Activated T-helper 2 cell treated with anti-CD3 and anti-CD28 coated beads, Interferon-gamma antibody, Interleukin-2, Interleukin-4, amounts not matched to agents 10 μg/mL and 5 μg/mL and 100 μg/mL, durations not matched to agents 14 hours and 24 hours and 36 hours (primary cell): ENCODE data around the gene CACNB4. TPM values are rescaled to one million over a fixed set of nuclear protein-coding genes. Genes with fewer than 3 reads are reported as not detected.
"Not testable (repeated sequence)": the region's sequence is repeated elsewhere in the genome, so short reads cannot be mapped to it uniquely, and the experiment has no call there.

ENCODE experiments used
- DNase-seq: peaks from one replicate; pipeline ENCODE4 v3.0.0; 2021; ENCODE audit warnings: low spot score
- H3K27ac Mint-ChIP-seq: one replicate; pipeline ENCODE4 v1.8.0; 2021; ENCODE audit warnings: mixed read lengths
- H3K27me3 Mint-ChIP-seq: one replicate; pipeline ENCODE4 v1.8.0; 2021; ENCODE audit warnings: low read depth, mixed read lengths
- H3K36me3 Mint-ChIP-seq: one replicate; pipeline ENCODE4 v1.8.0; 2021; ENCODE audit warnings: low read depth, mixed read lengths
- H3K4me1 Mint-ChIP-seq: one replicate; pipeline ENCODE4 v1.8.0; 2021; ENCODE audit warnings: low read depth, mixed read lengths
- H3K4me3 Mint-ChIP-seq: one replicate; pipeline ENCODE4 v1.8.0; 2021; ENCODE audit warnings: low read depth, mild to moderate bottlenecking, moderate library complexity, mixed read lengths
- H3K9me3 Mint-ChIP-seq: one replicate; pipeline ENCODE4 v1.8.0; 2021; ENCODE audit warnings: mixed read lengths
- intact Hi-C: fragments of 100-400 bp; cut with micrococcal nuclease; formaldehyde crosslinking; loops from one replicate; pipeline ENCODE4 v1.15.1; 2023
- total RNA-seq: library from RNA; stranded (reverse); gene quantifications from 2 replicates; pipeline ENCODE4 v1.2.3, GENCODE V29; 2022

Gene CACNB4
- total RNA-seq, 1 donor from 2014 or later, result 0.23 TPM

- Mint-ChIP-seq H3K27me3 (peaks cover 2% of the 10 kb centered on the region), H3K4me3 (no peak overlapping the region), H3K4me1 (no peaks in the 10 kb centered on the region), H3K9me3 (peaks cover 12% of the 10 kb centered on the region), H3K27ac (no peak overlapping the region), H3K36me3 (no peaks in the 10 kb centered on the region)
- DNase-seq, result no peak
- intact Hi-C loops, result no loop called here
Observed at GRCh38 chr2:151946250-151946884, 152.5 kb downstream of the CACNB4 start.

- Mint-ChIP-seq H3K27ac (no peak overlapping the region), H3K27me3 (peaks cover 2% of the 10 kb centered on the region), H3K4me1 (no peaks in the 10 kb centered on the region), H3K36me3 (no peaks in the 10 kb centered on the region), H3K4me3 (no peak overlapping the region), H3K9me3 (peaks cover 12% of the 10 kb centered on the region)
- no peak for DNase-seq
- intact Hi-C loops, result no loop called here
Observed at GRCh38 chr2:151945602-151946001, 153.2 kb downstream of the CACNB4 start.

- DNase-seq, result no peak
- intact Hi-C loops, result no loop called here
- Mint-ChIP-seq H3K4me1 (no peaks in the 10 kb centered on the region), H3K36me3 (no peaks in the 10 kb centered on the region), H3K27me3 (peaks cover 4% of the 10 kb centered on the region), H3K9me3 (peaks cover 8% of the 10 kb centered on the region), H3K4me3 (no peak overlapping the region), H3K27ac (no peak overlapping the region)
Observed at GRCh38 chr2:151945186-151945585, 153.7 kb downstream of the CACNB4 start.

- Mint-ChIP-seq H3K4me1 (no peaks in the 10 kb centered on the region), H3K27ac (no peak overlapping the region), H3K36me3 (no peaks in the 10 kb centered on the region), H3K27me3 (peaks cover 2% of the 10 kb centered on the region), H3K4me3 (no peak overlapping the region), H3K9me3 (peaks cover 8% of the 10 kb centered on the region)
- intact Hi-C loops, result no loop called here
- no peak for DNase-seq
Observed at GRCh38 chr2:151943461-151943860, 155.4 kb downstream of the CACNB4 start.

GRCh38 chr2:151942540-151943205 lies 156.2 kb downstream of the CACNB4 start:
- H3K27ac Mint-ChIP-seq, intact Hi-C loops, H3K9me3 Mint-ChIP-seq, H3K4me3 Mint-ChIP-seq, H3K36me3 Mint-ChIP-seq, H3K4me1 Mint-ChIP-seq, DNase-seq, H3K27me3 Mint-ChIP-seq: not testable (repeated sequence)

GRCh38 chr2:151937966-151938365 lies 160.9 kb downstream of the CACNB4 start:
- DNase-seq, result no peak
- intact Hi-C loops, result no loop called here
- Mint-ChIP-seq H3K9me3 (peaks cover 4% of the 10 kb centered on the region), H3K27ac (no peak overlapping the region), H3K4me3 (no peak overlapping the region), H3K36me3 (no peaks in the 10 kb centered on the region), H3K4me1 (no peaks in the 10 kb centered on the region), H3K27me3 (peaks cover 2% of the 10 kb centered on the region)

- Mint-ChIP-seq H3K4me1 (no peaks in the 10 kb centered on the region), H3K9me3 (no peaks in the 10 kb centered on the region), H3K4me3 (no peak overlapping the region), H3K27ac (no peak overlapping the region), H3K27me3 (peaks cover 2% of the 10 kb centered on the region), H3K36me3 (no peaks in the 10 kb centered on the region)
- DNase-seq, result no peak
- intact Hi-C loops, result no loop called here
Observed at GRCh38 chr2:151936626-151937025, 162.2 kb downstream of the CACNB4 start.

- H3K27ac Mint-ChIP-seq, result no peak overlapping the region
- no peak overlapping the region for H3K4me3 Mint-ChIP-seq
- H3K4me1 Mint-ChIP-seq, result no peaks in the 10 kb centered on the region
- intact Hi-C loops, result no loop called here
- H3K27me3 Mint-ChIP-seq, result peaks cover 2% of the 10 kb centered on the region
- no peaks in the 10 kb centered on the region for H3K9me3 Mint-ChIP-seq
- no peaks in the 10 kb centered on the region for H3K36me3 Mint-ChIP-seq
- DNase-seq, result no peak
Observed at GRCh38 chr2:151933266-151933804, 165.5 kb downstream of the CACNB4 start.

- H3K36me3 Mint-ChIP-seq, result no peaks in the 10 kb centered on the region
Observed at GRCh38 chr2:151931756-151932155, 167.1 kb downstream of the CACNB4 start.

GRCh38 chr2:151931030-151931611 lies 167.7 kb downstream of the CACNB4 start:
- intact Hi-C loops, result no loop called here
- no peaks in the 10 kb centered on the region for H3K9me3 Mint-ChIP-seq
- no peak for DNase-seq
- H3K27ac Mint-ChIP-seq, result no peak overlapping the region
- H3K4me3 Mint-ChIP-seq, result no peak overlapping the region
- H3K4me1 Mint-ChIP-seq, result no peaks in the 10 kb centered on the region
- peaks cover 3% of the 10 kb centered on the region for H3K27me3 Mint-ChIP-seq
- H3K36me3 Mint-ChIP-seq, result no peaks in the 10 kb centered on the region

More at GRCh38 chr2:151931756-151932155, 167.1 kb downstream of the CACNB4 start:
- intact Hi-C loops, result no loop called here
- no peaks in the 10 kb centered on the region for H3K9me3 Mint-ChIP-seq
- no peak overlapping the region for H3K27ac Mint-ChIP-seq
- no peak overlapping the region for H3K4me3 Mint-ChIP-seq
- no peak for DNase-seq
- no peaks in the 10 kb centered on the region for H3K4me1 Mint-ChIP-seq
- peaks cover 2% of the 10 kb centered on the region for H3K27me3 Mint-ChIP-seq

GRCh38 chr2:151930042-151930441 lies 168.8 kb downstream of the CACNB4 start:
- Mint-ChIP-seq H3K4me1 (no peaks in the 10 kb centered on the region), H3K27ac (no peak overlapping the region), H3K27me3 (peaks cover 8% of the 10 kb centered on the region), H3K36me3 (no peaks in the 10 kb centered on the region), H3K9me3 (no peaks in the 10 kb centered on the region), H3K4me3 (no peak overlapping the region)
- intact Hi-C loops, result no loop called here
- no peak for DNase-seq

- Mint-ChIP-seq H3K27me3 (peaks cover 8% of the 10 kb centered on the region), H3K4me1 (no peaks in the 10 kb centered on the region), H3K4me3 (no peak overlapping the region), H3K27ac (no peak overlapping the region), H3K36me3 (no peaks in the 10 kb centered on the region), H3K9me3 (no peaks in the 10 kb centered on the region)
- intact Hi-C loops, result no loop called here
- no peak for DNase-seq
Observed at GRCh38 chr2:151928380-151928779, 170.5 kb downstream of the CACNB4 start.
